HFF-Myc (cell line): ENCODE results near the gene RPIA.
"Not testable (repeated sequence)": the region's sequence is repeated elsewhere in the genome, so short reads cannot be mapped to it uniquely, and the experiment has no call there.

ENCODE experiments used
- DNase-seq: peaks from one replicate; pipeline ENCODE4 v3.0.0-alpha.2; 2011; ENCODE audit warnings: low read depth; ENCODE audit errors: extremely low read depth
- H3K4me3 ChIP-seq: replicated peaks from 2 replicates; pipeline ENCODE4 v1.5.1; 2011; ENCODE audit warnings: low read depth, mild to moderate bottlenecking, control low read depth, low read length
- TF ChIP-seq, protein P1 (sequence below): IDR thresholded peaks from 2 replicates; pipeline ENCODE4 v1.5.1; 2012; ENCODE audit warnings: mild to moderate bottlenecking, low read depth, low read length, control low read depth; ENCODE audit errors: missing control alignments

The RPIA gene

GRCh38 chr2:88691339-88692183, at the start of gene RPIA:
Gene RPIA, plus strand, starts transcription at chr2:88691673. Its CDS starts 26 bp downstream, at chr2:88691699.
- DNase-seq, result peak; percentile 98
- TF ChIP-seq, protein P1, sequence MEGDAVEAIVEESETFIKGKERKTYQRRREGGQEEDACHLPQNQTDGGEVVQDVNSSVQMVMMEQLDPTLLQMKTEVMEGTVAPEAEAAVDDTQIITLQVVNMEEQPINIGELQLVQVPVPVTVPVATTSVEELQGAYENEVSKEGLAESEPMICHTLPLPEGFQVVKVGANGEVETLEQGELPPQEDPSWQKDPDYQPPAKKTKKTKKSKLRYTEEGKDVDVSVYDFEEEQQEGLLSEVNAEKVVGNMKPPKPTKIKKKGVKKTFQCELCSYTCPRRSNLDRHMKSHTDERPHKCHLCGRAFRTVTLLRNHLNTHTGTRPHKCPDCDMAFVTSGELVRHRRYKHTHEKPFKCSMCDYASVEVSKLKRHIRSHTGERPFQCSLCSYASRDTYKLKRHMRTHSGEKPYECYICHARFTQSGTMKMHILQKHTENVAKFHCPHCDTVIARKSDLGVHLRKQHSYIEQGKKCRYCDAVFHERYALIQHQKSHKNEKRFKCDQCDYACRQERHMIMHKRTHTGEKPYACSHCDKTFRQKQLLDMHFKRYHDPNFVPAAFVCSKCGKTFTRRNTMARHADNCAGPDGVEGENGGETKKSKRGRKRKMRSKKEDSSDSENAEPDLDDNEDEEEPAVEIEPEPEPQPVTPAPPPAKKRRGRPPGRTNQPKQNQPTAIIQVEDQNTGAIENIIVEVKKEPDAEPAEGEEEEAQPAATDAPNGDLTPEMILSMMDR, result peak; percentile 61
- H3K4me3 ChIP-seq, result peak within 1 kb of the TSS; percentile 77

DNA sequence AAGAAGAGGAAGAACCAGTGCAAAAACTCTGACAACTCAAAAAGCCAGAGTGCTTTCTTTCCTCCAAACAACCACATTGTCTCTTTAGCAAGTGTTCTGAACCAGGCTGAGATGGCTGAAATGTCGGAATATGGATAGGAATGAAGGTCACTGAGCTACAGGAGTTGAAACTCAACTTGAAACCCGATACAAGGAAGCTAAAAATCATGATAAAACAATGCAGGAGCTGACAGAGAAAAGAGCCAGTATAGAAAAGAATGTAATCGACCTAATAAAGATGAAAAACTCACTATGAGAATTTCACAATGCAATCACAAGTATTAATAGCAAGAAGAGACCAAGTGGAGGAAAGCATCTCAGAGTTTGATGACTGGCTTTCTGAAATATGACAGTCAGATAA, 49.2 kb upstream of the RPIA start:
- H3K4me3 ChIP-seq, result no peak overlapping the region
- TF ChIP-seq, protein P1, result no peak
- no peak for DNase-seq

DNA sequence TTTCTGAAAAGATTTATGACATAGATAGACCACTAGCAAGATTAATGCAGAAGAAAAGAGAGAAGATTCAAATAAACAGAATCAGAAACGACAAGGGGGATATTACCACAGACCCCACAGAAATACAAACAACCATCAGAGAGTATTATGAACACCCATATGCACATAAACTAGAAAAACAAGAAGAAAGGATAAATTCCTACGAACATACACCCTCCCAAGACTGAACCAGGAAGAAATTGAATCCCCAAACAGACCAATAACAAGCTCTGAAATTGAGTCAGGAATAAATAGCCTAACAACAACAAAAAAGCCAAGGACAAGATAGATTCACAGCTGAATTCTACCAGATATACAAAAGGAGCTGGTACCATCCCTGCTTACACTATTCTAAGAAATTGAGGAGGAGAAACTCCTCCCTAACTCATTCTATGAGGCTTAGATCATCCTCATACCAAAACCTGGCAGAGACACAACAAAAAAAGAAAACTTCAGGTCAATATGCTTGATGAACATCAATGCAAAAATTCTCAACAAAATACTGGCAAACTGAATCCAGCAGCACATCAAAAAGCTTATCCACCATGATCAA, 46.1 kb upstream of the RPIA start:
- not testable (repeated sequence) for H3K4me3 ChIP-seq, DNase-seq

GRCh38 chr2:88651646-88652045, 39.8 kb upstream of the RPIA start:
- no peak for DNase-seq
- TF ChIP-seq, protein P1, result no peak
- no peak overlapping the region for H3K4me3 ChIP-seq

DNA sequence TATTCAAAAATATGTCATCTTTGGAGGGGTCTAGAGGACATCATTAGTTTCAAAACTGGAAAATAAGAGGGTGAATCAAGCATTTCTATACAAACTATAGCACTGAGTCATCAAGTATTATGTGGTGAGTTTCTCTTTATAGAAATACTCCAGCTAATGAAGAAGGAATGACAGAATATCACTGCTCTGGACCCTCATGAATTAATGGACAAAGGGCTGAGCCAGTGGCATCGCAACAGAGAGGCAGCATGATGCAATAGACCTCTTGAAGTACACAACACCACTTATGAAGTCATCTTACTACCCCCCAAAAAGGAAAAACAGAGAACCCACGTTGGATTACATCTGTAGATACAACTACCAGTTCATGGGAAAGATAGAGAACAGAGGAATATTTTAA, 36.8 kb upstream of the RPIA start:
- no peak for DNase-seq
- H3K4me3 ChIP-seq, result no peak overlapping the region
- TF ChIP-seq, protein P1, result no peak

DNA sequence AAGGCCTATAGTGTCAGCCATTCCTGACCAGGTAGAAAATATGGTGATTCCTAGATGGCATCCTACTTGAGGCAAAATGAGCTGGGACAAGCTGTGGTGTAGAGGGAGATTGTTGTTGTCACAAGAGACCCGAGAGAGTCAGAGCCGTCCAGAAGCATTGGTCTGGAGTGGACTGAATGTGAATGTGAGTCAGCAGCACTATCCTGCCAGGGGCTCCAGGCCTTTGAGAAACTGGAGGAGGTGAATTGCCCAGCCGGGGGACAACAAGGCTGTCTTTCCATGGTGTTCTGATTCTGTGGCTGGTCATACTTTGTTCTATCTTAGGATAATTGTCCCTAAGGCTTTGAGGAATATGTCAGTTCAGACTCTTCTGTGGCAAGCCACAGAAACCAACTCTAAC, 34.8 kb upstream of the RPIA start:
- no peak for DNase-seq
- TF ChIP-seq, protein P1, result no peak
- H3K4me3 ChIP-seq, result no peak overlapping the region

DNA sequence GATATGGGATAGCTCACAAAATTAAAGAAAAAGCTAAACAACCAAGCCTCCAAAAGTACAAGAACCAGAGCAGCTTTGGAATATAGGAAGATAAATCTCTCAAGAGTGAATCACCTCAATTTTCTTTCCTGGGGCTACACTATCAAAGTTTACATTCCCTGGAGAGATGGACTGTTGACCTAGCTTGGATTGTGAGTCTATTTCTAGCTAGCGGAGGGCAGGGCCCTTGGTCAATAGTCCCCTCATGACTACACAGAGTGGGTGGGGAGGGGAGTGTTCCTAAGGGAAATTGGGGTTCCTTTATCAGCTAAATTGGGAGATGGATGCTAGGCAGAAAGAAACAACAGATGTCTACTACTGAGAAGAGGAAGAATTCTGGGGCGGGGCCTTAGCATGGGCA, 34.3 kb upstream of the RPIA start:
- no peak overlapping the region for H3K4me3 ChIP-seq
- TF ChIP-seq, protein P1, result no peak
- DNase-seq, result no peak
